ENCODE data around the gene UBLCP1. TPM values are rescaled to one million over a fixed set of nuclear protein-coding genes. Genes with fewer than 3 reads are reported as not detected.

The UBLCP1 gene
- total RNA-seq, 2 experiments from 2014 or later, result 11.3 to 24.9 TPM

DNA sequence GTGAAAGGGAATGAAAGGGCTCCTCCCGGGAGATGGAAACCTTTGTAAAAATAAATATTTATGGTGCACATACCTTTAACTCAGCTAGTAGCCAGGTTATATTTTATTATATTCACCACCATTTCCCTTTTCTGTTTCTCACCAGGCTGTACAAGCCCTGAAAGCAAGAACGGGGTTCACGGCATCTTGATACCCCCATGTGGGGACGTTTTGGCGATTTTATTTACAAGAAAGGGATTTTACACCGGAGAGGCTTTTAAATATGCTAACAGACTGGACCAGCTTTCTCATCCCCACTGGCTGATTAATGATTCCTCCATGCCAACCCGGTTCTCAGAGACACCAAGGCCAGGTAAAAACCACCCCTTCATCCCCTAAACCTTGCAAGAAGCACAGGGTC, 48.0 kb downstream of the UBLCP1 start:
- BruUV-seq (replicated peaks), result no TSS peak

DNA sequence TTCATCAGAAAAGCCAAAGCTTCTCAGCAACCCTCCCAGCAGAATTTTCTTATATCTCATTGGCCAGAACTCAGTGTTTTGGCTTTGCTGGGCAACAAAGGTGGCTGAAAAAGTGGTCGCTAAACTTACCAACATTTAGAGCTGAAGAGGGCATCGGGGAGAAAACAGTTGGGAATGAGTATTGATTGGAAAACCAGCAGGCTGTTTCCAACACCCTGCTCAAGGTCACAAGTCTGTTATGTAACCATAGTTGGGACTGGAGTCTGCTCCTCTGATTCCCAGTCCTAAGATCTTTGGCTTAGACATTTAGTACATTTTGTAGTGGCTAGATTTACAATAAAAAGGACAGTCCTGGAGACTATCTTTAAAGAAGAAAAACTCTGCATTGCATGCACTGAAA, 50.1 kb downstream of the UBLCP1 start:
- Histone ChIP-seq H3K79me2 (ENCODE audit: insufficient read depth, low read depth, low read length) (no peaks in the 10 kb centered on the region), H4K20me1 (ENCODE audit: insufficient read depth, low read length) (no peaks in the 10 kb centered on the region), H3K4me3 (ENCODE audit: low read depth, low read length, poor library complexity, severe bottlenecking) (no peak overlapping the region), H3K4me1 (ENCODE audit: insufficient read depth, low read length, poor library complexity, severe bottlenecking) (no peaks in the 10 kb centered on the region), H3K9me3 (ENCODE audit: low read length) (no peaks in the 10 kb centered on the region), H3K36me3 (ENCODE audit: insufficient read depth, low read length) (no peaks in the 10 kb centered on the region), H3K9me2 (ENCODE audit: insufficient read depth, low read length) (no peaks in the 10 kb centered on the region), H3K4me2 (ENCODE audit: low read length) (no peak overlapping the region), H3K27ac (ENCODE audit: low read depth, low read length, poor library complexity, severe bottlenecking) (no peak overlapping the region), H2AFZ (ENCODE audit: low read length) (no peak overlapping the region)
- CTCF ChIA-PET (ENCODE audit: unreplicated experiment), result interaction anchor here (0.9 kb wide), 1 partner anchor 156 kb away, joined by 3 read pairs; no protein-coding TSS in a partner anchor
- no peak for DNase-seq (ENCODE audit: low spot score)
- POLR2A ChIA-PET, result interaction anchor here (0.5 to 0.7 kb wide), 3 partner anchors 13 to 813 kb away, joined by 3 to 4 read pairs (median 3); no protein-coding TSS in a partner anchor
- intact Hi-C loops (cut with micrococcal nuclease; ENCODE audit: unreplicated experiment), result no loop called here
- BruUV-seq (replicated peaks), result no TSS peak
- TF ChIP-seq, protein P1, sequence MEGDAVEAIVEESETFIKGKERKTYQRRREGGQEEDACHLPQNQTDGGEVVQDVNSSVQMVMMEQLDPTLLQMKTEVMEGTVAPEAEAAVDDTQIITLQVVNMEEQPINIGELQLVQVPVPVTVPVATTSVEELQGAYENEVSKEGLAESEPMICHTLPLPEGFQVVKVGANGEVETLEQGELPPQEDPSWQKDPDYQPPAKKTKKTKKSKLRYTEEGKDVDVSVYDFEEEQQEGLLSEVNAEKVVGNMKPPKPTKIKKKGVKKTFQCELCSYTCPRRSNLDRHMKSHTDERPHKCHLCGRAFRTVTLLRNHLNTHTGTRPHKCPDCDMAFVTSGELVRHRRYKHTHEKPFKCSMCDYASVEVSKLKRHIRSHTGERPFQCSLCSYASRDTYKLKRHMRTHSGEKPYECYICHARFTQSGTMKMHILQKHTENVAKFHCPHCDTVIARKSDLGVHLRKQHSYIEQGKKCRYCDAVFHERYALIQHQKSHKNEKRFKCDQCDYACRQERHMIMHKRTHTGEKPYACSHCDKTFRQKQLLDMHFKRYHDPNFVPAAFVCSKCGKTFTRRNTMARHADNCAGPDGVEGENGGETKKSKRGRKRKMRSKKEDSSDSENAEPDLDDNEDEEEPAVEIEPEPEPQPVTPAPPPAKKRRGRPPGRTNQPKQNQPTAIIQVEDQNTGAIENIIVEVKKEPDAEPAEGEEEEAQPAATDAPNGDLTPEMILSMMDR (conservative IDR thresholded peaks at IDR 0.05; ENCODE audit: low read length), result no peak
- no peak for TF ChIP-seq EZH2phosphoT487 (IDR thresholded peaks at IDR 0.05; ENCODE audit: borderline replicate concordance, low read depth, low read length)

More for the DNA sequence above, 48.0 kb downstream of the UBLCP1 start:
- Histone ChIP-seq H3K9me2 (ENCODE audit: insufficient read depth, low read length) (no peaks in the 10 kb centered on the region), H3K9me3 (ENCODE audit: low read length) (no peaks in the 10 kb centered on the region), H3K36me3 (ENCODE audit: insufficient read depth, low read length) (no peaks in the 10 kb centered on the region), H3K4me1 (ENCODE audit: insufficient read depth, low read length, poor library complexity, severe bottlenecking) (no peaks in the 10 kb centered on the region), H2AFZ (ENCODE audit: low read length) (no peak overlapping the region), H3K79me2 (ENCODE audit: insufficient read depth, low read depth, low read length) (no peaks in the 10 kb centered on the region), H3K4me2 (ENCODE audit: low read length) (0 out of 2 replicates have a peak overlapping the region, but pooled peaks have one; percentile 4), H3K27ac (ENCODE audit: low read depth, low read length, poor library complexity, severe bottlenecking) (no peak overlapping the region), H4K20me1 (ENCODE audit: insufficient read depth, low read length) (no peaks in the 10 kb centered on the region), H3K4me3 (ENCODE audit: low read depth, low read length, poor library complexity, severe bottlenecking) (no peak overlapping the region)
- TF ChIP-seq, protein P1 (conservative IDR thresholded peaks at IDR 0.05; ENCODE audit: low read length), result no peak
- peak; percentile 68; the same call in 1 of the 2 replicates for TF ChIP-seq EZH2phosphoT487 (IDR thresholded peaks at IDR 0.05; ENCODE audit: borderline replicate concordance, low read depth, low read length)
- intact Hi-C loops (cut with micrococcal nuclease; ENCODE audit: unreplicated experiment), result no loop called here
- ChIA-PET POLR2A (interaction anchor here (0.6 to 2.2 kb wide), 3 partner anchors 9 to 689 kb away, joined by 6 to 9 read pairs (median 6); no protein-coding TSS in a partner anchor), CTCF (ENCODE audit: unreplicated experiment) (no interaction called here)
- no peak for DNase-seq (ENCODE audit: low spot score)
